ENCODE results near the gene CES5A.
"Not testable (repeated sequence)": the region's sequence is repeated elsewhere in the genome, so short reads cannot be mapped to it uniquely, and the experiment has no call there.

Gene CES5A

GRCh38 chr16:55875273-55875672 is at the start of gene CES5A:
CES5A (minus strand) TSS chr16:55875373; CDS start chr16:55875221, 152 bp downstream.
- no peak for DNase-seq

- DNase-seq, result no peak
Measured at GRCh38 chr16:55922662-55923061, 47.5 kb upstream of the CES5A start.

GRCh38 chr16:55917373-55918160 is 42.4 kb upstream of the CES5A start:
- no peak for DNase-seq

GRCh38 chr16:55915096-55915827 is 40.1 kb upstream of the CES5A start:
- DNase-seq, result no peak

- no peak for DNase-seq
Measured at GRCh38 chr16:55914383-55914782, 39.2 kb upstream of the CES5A start.

- no peak for DNase-seq
Measured at GRCh38 chr16:55913716-55914115, 38.5 kb upstream of the CES5A start.

- DNase-seq, result not testable (repeated sequence)
Measured at GRCh38 chr16:55913121-55913520, 37.9 kb upstream of the CES5A start.

GRCh38 chr16:55912022-55912421 is 36.8 kb upstream of the CES5A start:
- no peak for DNase-seq

- no peak for DNase-seq
Measured at GRCh38 chr16:55911616-55912015, 36.4 kb upstream of the CES5A start.

GRCh38 chr16:55909876-55910275 is 34.7 kb upstream of the CES5A start:
- DNase-seq, result no peak

GRCh38 chr16:55908641-55909040 is 33.5 kb upstream of the CES5A start:
- no peak for DNase-seq

GRCh38 chr16:55907661-55908060 is 32.5 kb upstream of the CES5A start:
- no peak for DNase-seq

GRCh38 chr16:55906123-55906522 is 30.9 kb upstream of the CES5A start:
- DNase-seq, result no peak

GRCh38 chr16:55905651-55906050 is 30.5 kb upstream of the CES5A start:
- DNase-seq, result no peak

GRCh38 chr16:55901566-55902217 is 26.5 kb upstream of the CES5A start:
- peak; percentile 33 for DNase-seq

- no peak for DNase-seq
Measured at GRCh38 chr16:55900616-55901393, 25.6 kb upstream of the CES5A start.

GRCh38 chr16:55899857-55900256 is 24.7 kb upstream of the CES5A start:
- DNase-seq, result no peak

- DNase-seq, result no peak
Measured at GRCh38 chr16:55898592-55898991, 23.4 kb upstream of the CES5A start.

- DNase-seq, result no peak
Measured at GRCh38 chr16:55892821-55893220, 17.6 kb upstream of the CES5A start.

- no peak for DNase-seq
Measured at GRCh38 chr16:55889518-55889917, 14.3 kb upstream of the CES5A start.

GRCh38 chr16:55888546-55888945 is 13.4 kb upstream of the CES5A start:
- no peak for DNase-seq

- DNase-seq, result no peak
Measured at GRCh38 chr16:55876854-55877253, 1.7 kb upstream of the CES5A start.

GRCh38 chr16:55873122-55873521 is 2.1 kb downstream of the CES5A start:
- DNase-seq, result no peak
